Measurements from ENCODE around the gene VCAM1.

- no peak for TF ChIP-seq CTCF (conservative IDR thresholded peaks at IDR 0.05; ENCODE audit: low read length)
- TF ChIP-seq EZH2phosphoT487 (IDR thresholded peaks at IDR 0.05; ENCODE audit: borderline replicate concordance, low read depth, low read length): no peak
These were observed 54.8 kb downstream of the VCAM1 start for GRCh38 chr1:100774370-100774769.

All from OCI-LY7 (cell line).